Kidney tubule cell (primary cell): Measurements from ENCODE around the gene RB1.
A peak's percentile ranks its signal among the peaks of the same experiment; 100 is the strongest.
"Not testable (repeated sequence)": the region's sequence is repeated elsewhere in the genome, so short reads cannot be mapped to it uniquely, and the experiment has no call there.

Experiments
- DNase-seq: peaks from one replicate; pipeline ENCODE4 v3.0.0-alpha.2; 2018; ENCODE audit warnings: low spot score

The RB1 gene

GRCh38 chr13:48448959-48449614 is 145.5 kb downstream of the RB1 start:
- DNase-seq, result no peak

GRCh38 chr13:48449656-48450055 is 146.1 kb downstream of the RB1 start:
- no peak for DNase-seq

GRCh38 chr13:48451196-48451595 is 147.6 kb downstream of the RB1 start:
- DNase-seq, result not testable (repeated sequence)

DNA sequence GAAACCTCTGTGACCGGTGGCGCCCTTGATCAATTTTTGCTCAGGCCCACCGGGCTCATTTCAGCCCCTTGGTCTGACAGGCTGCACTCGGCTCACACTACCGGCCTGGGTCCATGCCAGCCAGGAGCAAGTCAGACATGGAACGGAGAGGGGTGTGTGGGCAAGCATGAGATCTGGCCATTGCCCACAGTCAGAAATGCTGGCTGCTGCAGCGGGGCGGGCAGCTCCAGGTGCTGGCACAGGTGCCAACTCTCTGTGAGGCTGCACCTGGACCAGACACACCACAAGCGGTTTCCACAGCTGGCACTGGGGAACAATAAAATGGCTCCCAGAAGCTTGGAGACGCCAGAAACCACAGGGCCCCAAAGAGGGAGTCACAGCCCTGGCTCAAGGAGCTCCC is 153.0 kb downstream of the RB1 start:
- no peak for DNase-seq

DNA sequence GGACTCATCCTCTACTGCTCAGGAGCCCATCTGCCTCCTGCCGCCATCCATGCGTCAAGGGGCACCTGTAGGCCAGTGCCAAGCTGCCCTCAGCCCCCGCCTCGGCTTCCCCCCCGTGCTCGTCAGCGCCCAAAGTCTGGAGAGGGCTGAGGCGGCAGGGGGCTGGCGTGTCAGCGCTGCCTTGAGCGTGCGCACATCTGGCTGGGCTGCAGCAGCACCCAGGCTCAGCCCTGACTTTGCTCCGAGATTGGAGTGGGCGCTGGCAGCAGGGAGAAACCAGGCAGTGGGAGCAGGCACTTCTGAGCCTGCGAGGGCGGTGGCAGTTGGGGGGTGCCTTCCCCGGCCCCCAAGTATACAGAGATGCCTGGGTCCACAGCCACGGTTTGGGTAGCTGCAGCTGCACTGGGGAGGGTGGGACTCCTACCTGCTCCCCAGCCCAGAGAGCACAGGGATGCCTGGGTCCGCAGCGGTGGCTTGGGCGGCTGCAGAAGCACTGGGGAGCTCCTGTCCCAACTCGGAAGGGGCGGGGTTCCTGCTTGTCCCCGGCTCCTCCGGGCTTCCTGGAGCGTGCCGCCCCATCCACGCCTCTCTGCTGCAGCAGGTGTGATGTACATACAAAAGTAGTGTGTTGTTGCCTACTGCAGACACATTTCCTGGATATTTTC is 154.2 kb downstream of the RB1 start:
- DNase-seq, result no peak

- no peak for DNase-seq
These were observed 171.7 kb downstream of the RB1 start for GRCh38 chr13:48475230-48475629.

DNA sequence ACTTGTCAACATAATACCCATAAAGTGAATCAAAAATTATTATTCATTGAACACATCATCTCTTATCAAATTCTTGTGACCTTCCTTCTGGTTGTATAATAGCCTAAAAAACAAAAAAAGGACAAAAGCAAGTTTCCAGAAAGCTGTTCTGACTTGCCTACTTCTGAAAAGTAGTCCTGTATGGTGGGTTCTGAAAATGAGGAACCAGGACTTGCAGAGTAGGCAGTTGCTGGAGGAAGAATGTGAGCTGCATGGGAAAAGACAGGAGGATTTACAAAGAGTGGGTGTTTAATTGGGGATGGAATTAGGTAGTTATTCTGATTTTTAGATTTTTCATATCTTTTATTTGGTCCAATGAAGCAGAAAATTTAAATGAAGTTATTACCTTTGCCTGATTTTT is 172.7 kb downstream of the RB1 start:
- no peak for DNase-seq

DNA sequence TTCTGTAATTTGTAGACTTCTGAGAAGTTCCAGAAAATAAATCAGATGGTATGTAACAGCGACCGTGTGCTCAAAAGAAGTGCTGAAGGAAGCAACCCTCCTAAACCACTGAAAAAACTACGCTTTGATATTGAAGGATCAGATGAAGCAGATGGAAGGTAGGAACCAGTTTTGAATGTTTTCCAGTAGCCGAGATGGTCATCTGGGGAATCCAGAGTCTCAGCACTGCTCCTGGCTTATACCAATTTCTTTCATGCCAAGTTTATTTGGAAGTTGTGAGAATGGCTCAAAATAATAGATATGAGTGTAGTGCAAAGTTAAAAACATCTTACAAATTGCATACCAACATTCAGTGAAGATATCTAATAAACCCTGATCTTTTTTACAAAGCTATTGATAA is 173.1 kb downstream of the RB1 start:
- no peak for DNase-seq

- no peak for DNase-seq
These were observed 173.8 kb downstream of the RB1 start for GRCh38 chr13:48477191-48477855.

GRCh38 chr13:48478391-48478790 is 174.8 kb downstream of the RB1 start:
- no peak for DNase-seq

DNA sequence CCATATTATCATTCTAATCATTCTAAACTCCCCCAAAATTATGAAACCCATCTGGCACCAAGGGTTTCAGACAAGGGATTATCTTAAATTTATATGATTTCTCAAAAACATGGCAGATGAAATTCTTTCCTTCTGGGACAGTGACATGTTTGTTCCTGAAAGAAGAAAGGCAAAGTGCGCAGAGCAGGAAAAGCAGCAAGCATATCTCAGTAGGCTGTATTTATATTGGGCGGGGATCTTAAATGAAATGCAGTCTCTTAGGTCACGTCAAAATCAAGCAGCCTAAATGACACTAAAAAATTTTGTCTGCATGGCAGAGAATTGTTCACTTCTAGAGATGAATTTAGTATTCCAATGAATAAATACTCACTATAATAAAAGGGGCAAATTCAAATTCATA is 180.0 kb downstream of the RB1 start:
- DNase-seq, result no peak

GRCh38 chr13:48485432-48485831 is 181.9 kb downstream of the RB1 start:
- DNase-seq, result no peak

DNA sequence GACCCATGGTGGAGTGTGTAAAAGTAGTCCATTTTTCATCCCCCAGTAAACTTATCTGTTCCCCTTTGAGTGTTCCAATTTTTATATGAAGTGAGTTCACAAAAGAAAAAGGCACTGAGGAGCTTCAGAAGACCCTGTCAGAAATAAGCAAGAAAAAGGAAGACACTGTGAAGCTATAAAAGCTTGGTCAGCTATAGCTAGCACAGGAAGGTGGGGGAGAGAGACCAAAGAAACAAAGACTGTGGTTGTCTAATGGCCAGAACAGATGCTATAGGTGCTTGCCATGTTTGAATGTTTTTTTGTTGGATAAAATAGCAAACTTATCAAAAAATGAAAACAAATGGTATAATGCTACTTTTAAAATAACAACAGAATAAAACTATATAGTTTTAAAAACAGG is 182.8 kb downstream of the RB1 start:
- no peak for DNase-seq

DNA sequence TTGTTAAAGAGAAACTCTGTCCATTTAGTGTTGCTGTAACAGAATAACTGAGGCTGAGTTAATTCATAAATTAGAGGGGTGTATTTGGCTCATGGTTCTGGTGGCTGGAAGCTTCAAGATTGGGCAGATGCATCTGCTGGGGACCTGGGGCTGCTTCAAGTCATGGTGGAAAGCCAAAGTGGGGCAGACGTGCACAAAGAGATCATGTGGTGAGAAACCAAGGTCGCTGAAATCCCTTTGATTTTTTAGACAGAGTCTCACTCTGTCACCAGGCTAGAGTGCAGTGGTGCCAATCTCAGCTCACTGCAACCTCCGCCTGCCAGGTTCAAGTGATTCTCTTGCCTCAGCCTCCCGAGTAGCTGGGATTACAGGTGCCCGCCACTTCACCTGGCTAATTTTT is 183.3 kb downstream of the RB1 start:
- no peak for DNase-seq

- DNase-seq, result no peak
These were observed 184.4 kb downstream of the RB1 start for GRCh38 chr13:48487968-48488367.

DNA sequence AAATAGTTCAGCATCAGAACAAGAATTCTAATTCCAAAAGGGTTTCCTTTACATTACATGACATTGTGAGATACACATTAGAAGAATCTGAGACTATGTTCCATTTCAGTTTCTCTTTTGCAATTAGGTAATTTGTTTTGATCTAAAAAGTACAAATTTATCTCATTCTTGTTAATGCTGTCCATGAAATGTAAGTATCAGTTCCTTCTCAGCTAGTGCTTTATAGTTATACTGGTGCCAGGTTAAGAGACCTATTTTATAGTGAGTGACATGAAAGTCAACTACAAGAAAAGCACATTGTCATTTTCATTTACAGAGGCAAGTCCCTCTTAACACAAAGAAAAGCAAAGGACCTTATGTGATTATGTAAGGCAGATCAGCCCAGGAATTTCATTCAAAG is 185.4 kb downstream of the RB1 start:
- DNase-seq, result no peak

DNA sequence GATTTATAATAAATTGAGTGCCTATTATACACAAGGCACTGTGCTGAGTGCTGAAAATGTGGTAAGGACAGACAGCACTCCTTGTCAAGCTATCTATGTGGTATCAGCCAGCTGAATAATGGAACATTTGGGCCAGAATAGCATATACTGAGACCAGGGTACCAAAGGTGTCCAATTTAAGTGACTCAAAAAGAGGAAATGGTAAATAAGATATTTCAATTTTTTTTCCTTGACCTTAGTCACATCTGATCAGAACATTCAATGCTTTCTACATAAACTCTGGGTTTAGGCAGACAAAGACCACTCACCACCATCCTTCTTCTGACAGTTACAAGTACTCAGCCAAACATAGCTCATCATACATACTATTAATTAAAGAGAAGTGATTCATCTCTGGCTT is 186.1 kb downstream of the RB1 start:
- DNase-seq, result no peak

- DNase-seq, result no peak
These were observed 186.7 kb downstream of the RB1 start for GRCh38 chr13:48490241-48490640.

DNA sequence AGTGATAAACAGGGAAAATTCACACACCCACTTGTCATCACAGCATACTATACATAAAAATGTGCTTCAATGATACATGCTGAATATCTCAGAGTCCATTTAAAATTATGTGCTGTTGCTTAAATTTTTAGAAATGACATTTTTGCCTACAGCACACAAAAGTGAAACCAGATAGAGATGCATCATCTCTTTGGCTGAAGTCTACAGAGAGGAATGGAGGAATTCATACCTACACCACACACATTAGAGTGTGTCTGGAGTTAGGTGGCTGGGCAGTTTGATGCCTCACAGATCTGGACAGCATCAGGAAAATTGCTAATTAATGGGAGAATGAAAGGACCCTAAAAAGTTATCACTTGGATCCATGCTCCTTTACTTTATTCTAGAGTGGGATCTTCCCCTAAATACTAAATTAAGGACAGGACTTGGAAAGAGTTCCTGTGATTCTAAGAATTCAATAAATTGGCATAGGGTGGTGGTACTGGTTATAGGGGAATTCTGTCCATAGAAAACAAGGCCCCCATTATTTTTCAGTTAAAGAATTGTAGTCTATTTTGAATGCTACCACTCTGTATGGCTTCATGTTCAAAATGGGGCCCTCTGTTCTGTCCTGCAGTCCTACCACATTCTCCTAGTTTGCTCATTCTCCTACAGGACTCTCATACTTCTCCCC is 188.0 kb downstream of the RB1 start:
- peak; percentile 19 for DNase-seq

GRCh38 chr13:48492096-48492440 is 188.5 kb downstream of the RB1 start:
- DNase-seq, result no peak

- DNase-seq, result peak; percentile 43
These were observed 189.0 kb downstream of the RB1 start for GRCh38 chr13:48492470-48493065.

- peak; percentile 13 for DNase-seq
These were observed 189.7 kb downstream of the RB1 start for GRCh38 chr13:48493066-48493765.
